SKM-1 treated with dmso at 0.1 percent for 144 hours (cell line): ENCODE data around the gene TPPP.

Source experiments
- DNase-seq: peaks from one replicate; lab custom pipeline; 2025; ENCODE audit not compliant: unreplicated experiment; lab: John Stamatoyannopoulos, UW

Gene TPPP

DNA sequence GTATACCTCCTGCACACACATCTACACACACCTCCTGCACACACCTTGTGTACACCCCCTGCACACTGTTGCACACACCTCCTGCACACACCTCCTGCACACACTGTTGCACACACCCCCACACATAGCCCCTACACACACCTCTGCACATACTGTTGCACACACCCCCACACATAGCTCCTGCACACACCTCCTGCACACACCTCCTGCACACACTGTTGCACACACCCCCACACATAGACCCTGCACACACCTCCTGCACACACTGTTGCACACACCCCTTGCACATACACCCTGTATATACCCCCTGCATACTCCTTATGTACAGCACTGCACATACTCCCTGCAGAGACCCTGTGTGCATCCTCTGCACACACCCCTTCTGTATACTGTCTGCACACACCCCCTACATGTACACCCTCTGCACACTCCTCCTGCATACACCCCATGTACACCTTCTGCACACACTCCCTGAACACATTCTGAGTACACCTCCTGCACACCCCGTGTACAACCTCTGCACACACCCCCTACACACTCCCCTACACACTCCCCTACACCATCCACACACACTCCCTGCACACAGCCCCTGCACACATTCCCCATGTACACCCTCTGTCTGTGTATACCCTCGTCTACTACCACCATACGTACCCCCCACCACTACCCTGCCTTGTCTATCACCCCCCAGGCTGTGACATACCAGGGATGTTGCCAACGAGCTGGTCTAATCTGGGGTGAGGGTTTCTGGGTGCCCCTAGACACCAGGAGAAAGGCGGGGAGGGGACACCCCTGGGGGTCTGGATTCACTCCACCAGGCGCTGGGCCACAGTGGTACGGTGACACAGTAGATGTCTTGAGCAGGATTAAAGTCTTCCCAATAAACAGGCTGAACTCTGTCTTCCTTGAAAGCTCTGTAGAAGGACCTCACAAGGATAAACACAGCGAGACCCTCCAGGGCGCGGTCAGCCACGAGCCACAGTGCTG, 82.1 kb downstream of the TPPP start:
- no peak for DNase-seq

- no peak for DNase-seq
These were observed 83.0 kb downstream of the TPPP start for GRCh38 chr5:610011-610743.
